HG03460 (cell line): ENCODE measurements around the gene TRIOBP.

Source experiments
- ATAC-seq: cut with Tn5 transposase; IDR thresholded peaks from one replicate; pipeline ENCODE4 v1.9.1; 2021; ENCODE audit not compliant: unreplicated experiment

The TRIOBP gene

GRCh38 chr22:37731804-37732471 is 35.1 kb downstream of the TRIOBP start:
- no peak for ATAC-seq

- ATAC-seq: no peak
Measured at GRCh38 chr22:37732699-37733607, 36.1 kb downstream of the TRIOBP start.

- ATAC-seq: no peak
Measured at GRCh38 chr22:37733625-37734401, 37.0 kb downstream of the TRIOBP start.

GRCh38 chr22:37734402-37734700 is 37.5 kb downstream of the TRIOBP start:
- ATAC-seq: no peak

- ATAC-seq: no peak
Measured at GRCh38 chr22:37734964-37735451, 38.2 kb downstream of the TRIOBP start.

- ATAC-seq: no peak
Measured at GRCh38 chr22:37739035-37739434, 42.2 kb downstream of the TRIOBP start.

GRCh38 chr22:37739611-37740049 is 42.8 kb downstream of the TRIOBP start:
- no peak for ATAC-seq

GRCh38 chr22:37740455-37741311 is 43.8 kb downstream of the TRIOBP start:
- ATAC-seq: no peak

- no peak for ATAC-seq
Measured at GRCh38 chr22:37741312-37741795, 44.5 kb downstream of the TRIOBP start.

- no peak for ATAC-seq
Measured at GRCh38 chr22:37742376-37743171, 45.7 kb downstream of the TRIOBP start.

GRCh38 chr22:37744589-37744988 is 47.7 kb downstream of the TRIOBP start:
- ATAC-seq: no peak

- ATAC-seq: peak; percentile 63
Measured at GRCh38 chr22:37745548-37746365, 48.9 kb downstream of the TRIOBP start.

GRCh38 chr22:37746366-37747079 is 49.7 kb downstream of the TRIOBP start:
- peak; percentile 15 for ATAC-seq

GRCh38 chr22:37747080-37747714 is 50.3 kb downstream of the TRIOBP start:
- no peak for ATAC-seq

GRCh38 chr22:37747715-37748100 is 50.9 kb downstream of the TRIOBP start:
- ATAC-seq: no peak

- ATAC-seq: no peak
Measured at GRCh38 chr22:37748659-37749058, 51.8 kb downstream of the TRIOBP start.

GRCh38 chr22:37749226-37749625 is 52.4 kb downstream of the TRIOBP start:
- no peak for ATAC-seq
